ENCODE results near the gene ZNF862. TPM values are rescaled to one million over a fixed set of nuclear protein-coding genes. Genes with fewer than 3 reads are reported as not detected.
"Not testable (repeated sequence)": the region's sequence is repeated elsewhere in the genome, so short reads cannot be mapped to it uniquely, and the experiment has no call there.

The ZNF862 gene
- total RNA-seq, 1 donor from 2014 or later = 20.7 TPM

- DNase-seq = no peak
- H3K4me3 ChIP-seq = no peak overlapping the region
- TF ChIP-seq CTCF (IDR thresholded peaks at IDR 0.05) = no peak
- no peaks in the 10 kb centered on the region for H3K27me3 ChIP-seq (ENCODE audit: low read depth)
- no peaks in the 10 kb centered on the region for H3K36me3 ChIP-seq
- no peak overlapping the region for H3K27ac ChIP-seq
- intact Hi-C loops (cut with DNase I) = no loop called here
- peaks cover 16% of the 10 kb centered on the region for H3K4me1 ChIP-seq
- no peaks in the 10 kb centered on the region for H3K9me3 ChIP-seq
- ATAC-seq = no peak
Measured at GRCh38 chr7:149885191-149886017, 47.2 kb downstream of the ZNF862 start.

- Histone ChIP-seq H3K36me3 (no peaks in the 10 kb centered on the region), H3K4me1 (peaks cover 10% of the 10 kb centered on the region), H3K4me3 (no peak overlapping the region), H3K27ac (no peak overlapping the region), H3K27me3 (ENCODE audit: low read depth) (no peaks in the 10 kb centered on the region), H3K9me3 (no peaks in the 10 kb centered on the region)
- intact Hi-C loops (cut with DNase I) = no loop called here
- ATAC-seq (no peak), DNase-seq (no peak)
- no peak for TF ChIP-seq CTCF (IDR thresholded peaks at IDR 0.05)
Measured at GRCh38 chr7:149886018-149886415, 47.8 kb downstream of the ZNF862 start.

GRCh38 chr7:149887311-149887710 lies 49.1 kb downstream of the ZNF862 start:
- intact Hi-C loops (cut with DNase I) = no loop called here
- no peaks in the 10 kb centered on the region for H3K27me3 ChIP-seq (ENCODE audit: low read depth)
- no peak for TF ChIP-seq CTCF (IDR thresholded peaks at IDR 0.05)
- peaks cover 10% of the 10 kb centered on the region for H3K4me1 ChIP-seq
- H3K27ac ChIP-seq = no peak overlapping the region
- H3K9me3 ChIP-seq = no peaks in the 10 kb centered on the region
- DNase-seq (no peak), ATAC-seq (no peak)
- H3K36me3 ChIP-seq = no peaks in the 10 kb centered on the region
- no peak overlapping the region for H3K4me3 ChIP-seq

- H3K36me3 ChIP-seq; H3K27me3 ChIP-seq (ENCODE audit: low read depth); H3K9me3 ChIP-seq; H3K4me3 ChIP-seq; intact Hi-C loops (cut with DNase I); H3K4me1 ChIP-seq; ATAC-seq; DNase-seq; H3K27ac ChIP-seq: not testable (repeated sequence)
Measured at GRCh38 chr7:149890715-149891114, 52.5 kb downstream of the ZNF862 start.

DNA sequence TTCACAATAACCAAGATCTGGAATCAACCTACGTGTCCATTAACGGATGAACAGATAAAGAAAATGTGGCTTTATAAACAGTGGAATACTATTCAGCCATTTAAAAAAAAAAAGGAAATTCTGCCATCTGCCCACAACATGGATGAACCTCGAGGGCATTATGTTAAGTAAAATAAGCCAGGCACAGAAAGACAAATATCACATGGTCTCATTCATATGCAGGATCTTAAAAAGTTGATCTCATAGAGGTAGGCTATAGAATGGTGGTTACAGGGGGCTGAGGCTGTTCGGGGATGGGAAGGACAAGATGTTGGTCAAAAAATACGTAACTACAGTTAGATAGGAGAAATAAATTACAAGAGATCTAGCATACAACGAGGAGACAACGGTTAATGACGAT lies 56.8 kb downstream of the ZNF862 start:
- DNase-seq; H3K4me1 ChIP-seq; H3K27me3 ChIP-seq (ENCODE audit: low read depth); H3K36me3 ChIP-seq; ATAC-seq; H3K9me3 ChIP-seq; H3K4me3 ChIP-seq; intact Hi-C loops (cut with DNase I); H3K27ac ChIP-seq: not testable (repeated sequence)

DNA sequence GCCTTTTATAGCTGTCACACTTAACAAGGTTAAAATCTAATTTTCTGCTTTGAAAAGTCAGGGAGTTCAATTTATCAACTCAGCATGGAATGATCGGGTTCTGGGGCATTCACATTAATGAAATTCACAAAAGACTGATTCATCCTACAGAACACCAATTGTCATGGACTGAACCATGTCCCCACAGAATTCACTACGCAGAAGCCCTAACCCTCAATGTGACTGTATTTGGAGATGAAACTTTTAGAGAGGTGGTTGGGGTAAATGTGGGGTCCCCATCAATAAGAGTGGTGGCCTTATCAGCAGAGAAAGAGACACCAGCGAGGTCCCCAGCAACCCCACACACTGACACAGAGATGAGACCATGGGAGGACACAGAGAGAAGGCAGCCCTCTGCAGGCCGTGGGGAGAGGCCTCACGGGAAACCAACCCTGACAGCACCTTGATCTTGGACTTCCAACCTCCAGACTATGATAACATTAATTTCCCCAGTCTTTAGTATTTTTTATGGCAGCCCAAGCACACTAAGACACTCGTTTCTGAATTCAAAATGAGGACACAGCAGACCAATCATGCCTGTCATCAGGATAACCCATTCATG lies 69.7 kb downstream of the ZNF862 start:
- ATAC-seq; H3K4me1 ChIP-seq; H3K36me3 ChIP-seq; H3K27me3 ChIP-seq (ENCODE audit: low read depth); H3K4me3 ChIP-seq; H3K9me3 ChIP-seq; DNase-seq; H3K27ac ChIP-seq; intact Hi-C loops (cut with DNase I): not testable (repeated sequence)

GRCh38 chr7:149910219-149910618 lies 72.0 kb downstream of the ZNF862 start:
- H3K4me1 ChIP-seq; H3K27me3 ChIP-seq (ENCODE audit: low read depth); ATAC-seq; intact Hi-C loops (cut with DNase I); H3K4me3 ChIP-seq; DNase-seq; H3K9me3 ChIP-seq; H3K27ac ChIP-seq; H3K36me3 ChIP-seq: not testable (repeated sequence)

DNA sequence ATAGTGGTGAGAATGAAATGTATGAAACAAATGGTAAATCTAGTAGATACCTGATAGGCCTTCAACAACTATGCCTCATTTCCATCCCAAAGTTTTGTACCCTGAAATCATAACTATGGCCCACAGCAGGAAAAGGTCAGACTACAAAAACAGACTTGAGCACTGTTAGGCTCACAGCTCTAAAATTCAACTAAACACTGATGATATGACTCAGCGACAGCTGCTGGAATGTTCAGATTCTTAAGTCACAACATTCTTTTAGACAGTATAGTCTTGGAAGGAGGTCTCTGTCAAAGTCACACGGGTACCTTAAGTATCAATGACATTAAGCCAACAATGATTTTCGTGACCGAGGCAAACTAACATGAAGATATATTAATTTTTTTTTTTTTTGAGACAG lies 74.0 kb downstream of the ZNF862 start:
- intact Hi-C loops (cut with DNase I); H3K4me1 ChIP-seq; ATAC-seq; DNase-seq; H3K27ac ChIP-seq; H3K4me3 ChIP-seq; H3K27me3 ChIP-seq (ENCODE audit: low read depth); H3K36me3 ChIP-seq; H3K9me3 ChIP-seq: not testable (repeated sequence)
